Measurements from ENCODE around the gene PLCB1.

The PLCB1 gene

GRCh38 chr20:8689337-8689736, 557.3 kb downstream of the PLCB1 start:
- no peak for DNase-seq

- DNase-seq: no peak
Observed at GRCh38 chr20:8690074-8690473, 558.0 kb downstream of the PLCB1 start.

- DNase-seq: no peak
Observed at GRCh38 chr20:8693709-8694108, 561.6 kb downstream of the PLCB1 start.

- no peak for DNase-seq
Observed at GRCh38 chr20:8700756-8701155, 568.7 kb downstream of the PLCB1 start.

GRCh38 chr20:8706961-8707700, 575.1 kb downstream of the PLCB1 start:
- DNase-seq: no peak

- no peak for DNase-seq
Observed at GRCh38 chr20:8709627-8710026, 577.6 kb downstream of the PLCB1 start.

GRCh38 chr20:8711501-8711900, 579.4 kb downstream of the PLCB1 start:
- DNase-seq: no peak

GRCh38 chr20:8714206-8714605, 582.1 kb downstream of the PLCB1 start:
- DNase-seq: no peak

- no peak for DNase-seq
Observed at GRCh38 chr20:8718279-8718678, 586.2 kb downstream of the PLCB1 start.

GRCh38 chr20:8720089-8720488, 588.0 kb downstream of the PLCB1 start:
- no peak for DNase-seq

- no peak for DNase-seq
Observed at GRCh38 chr20:8721098-8721497, 589.0 kb downstream of the PLCB1 start.

GRCh38 chr20:8722277-8722928, 590.3 kb downstream of the PLCB1 start:
- DNase-seq: no peak

- DNase-seq: no peak
Observed at GRCh38 chr20:8723296-8723695, 591.2 kb downstream of the PLCB1 start.

GRCh38 chr20:8724884-8725283, 592.8 kb downstream of the PLCB1 start:
- DNase-seq: no peak

- no peak for DNase-seq
Observed at GRCh38 chr20:8726460-8726859, 594.4 kb downstream of the PLCB1 start.

- no peak for DNase-seq
Observed at GRCh38 chr20:8735014-8735413, 602.9 kb downstream of the PLCB1 start.

GRCh38 chr20:8735674-8736073, 603.6 kb downstream of the PLCB1 start:
- no peak for DNase-seq

GRCh38 chr20:8740265-8740664, 608.2 kb downstream of the PLCB1 start:
- DNase-seq: no peak

- no peak for DNase-seq
Observed at GRCh38 chr20:8744228-8744844, 612.3 kb downstream of the PLCB1 start.

GRCh38 chr20:8749101-8749500, 617.0 kb downstream of the PLCB1 start:
- DNase-seq: no peak

- no peak for DNase-seq
Observed at GRCh38 chr20:8749986-8750385, 617.9 kb downstream of the PLCB1 start.

GRCh38 chr20:8755340-8756118, 623.5 kb downstream of the PLCB1 start:
- DNase-seq: no peak

GRCh38 chr20:8756410-8756809, 624.3 kb downstream of the PLCB1 start:
- DNase-seq: no peak

All from effector CD4-positive, alpha-beta T cell (primary cell).